ENCODE results near the gene TNIK. TPM values are rescaled to one million over a fixed set of nuclear protein-coding genes. Genes with fewer than 3 reads are reported as not detected.
A peak's percentile ranks its signal among the peaks of the same experiment; 100 is the strongest.

TNIK gene
- total RNA-seq, 2 experiments from 2014 or later: 36.6 to 39.3 TPM

DNA sequence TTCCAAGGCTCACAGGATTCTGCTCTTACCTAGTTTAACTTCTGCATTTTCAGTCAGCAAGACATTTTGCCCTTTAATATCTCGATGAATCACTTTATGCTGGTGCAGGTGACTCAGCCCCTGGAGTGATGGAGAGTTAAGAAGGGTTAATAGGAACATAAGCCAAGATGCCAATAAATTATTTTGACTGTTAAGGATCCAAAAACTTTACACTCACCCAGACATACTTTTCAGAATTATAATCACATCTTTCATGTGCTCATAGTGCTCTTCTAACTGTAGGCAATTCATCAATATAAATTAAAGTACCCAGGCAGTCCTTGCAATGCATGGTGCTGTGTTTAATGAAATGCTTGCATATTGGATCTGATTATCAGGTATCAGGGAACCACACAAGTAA, 269.5 kb downstream of the TNIK start:
- CTCF ChIA-PET: no interaction called here
- Mint-ChIP-seq H3K4me3 (no peak overlapping the region), H3K27me3 (no peaks in the 10 kb centered on the region), H3K36me3 (peaks cover 36% of the 10 kb centered on the region), H3K27ac (no peak overlapping the region), H3K9me3 (ENCODE audit: low read depth) (no peaks in the 10 kb centered on the region), H3K4me1 (peaks cover 37% of the 10 kb centered on the region)
- no peak for DNase-seq
- no peak for ATAC-seq

DNA sequence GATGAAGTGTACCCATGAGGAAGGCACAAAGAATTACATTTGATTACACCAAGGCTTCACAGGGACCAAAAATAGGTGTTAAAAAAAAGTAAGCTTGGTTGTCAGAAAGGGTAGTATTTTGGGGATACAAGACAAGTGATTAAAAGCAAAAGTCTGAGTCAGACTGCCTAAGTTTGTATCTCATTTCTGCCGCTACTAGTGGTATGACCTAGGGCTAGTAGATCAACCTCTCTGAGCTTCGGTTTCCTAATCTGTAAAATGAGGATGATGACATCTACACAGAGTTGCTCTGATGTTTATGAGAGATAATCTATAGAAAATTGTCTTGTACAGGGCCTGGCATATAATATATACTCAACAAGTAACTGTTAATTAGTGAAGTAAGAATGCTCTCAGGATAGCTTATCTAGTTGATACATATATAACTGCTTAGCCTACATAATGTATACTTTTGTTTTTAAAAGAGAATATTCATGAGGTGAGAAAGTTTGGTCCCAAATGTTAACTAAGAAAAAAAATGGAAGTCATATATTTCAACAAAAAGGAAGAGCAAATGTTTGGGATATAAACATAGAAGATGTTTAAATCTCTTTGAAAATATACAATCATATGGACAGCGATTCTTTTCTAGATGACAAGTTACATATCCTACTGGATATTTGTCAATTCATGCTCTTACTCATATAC, 270.7 kb downstream of the TNIK start:
- no peaks in the 10 kb centered on the region for H3K9me3 Mint-ChIP-seq (ENCODE audit: low read depth)
- CTCF ChIA-PET: interaction anchor here (2.0 kb wide), 1 partner anchor 272 kb away, joined by 11 read pairs; no protein-coding TSS in a partner anchor
- H3K27ac Mint-ChIP-seq: peak overlapping the region; percentile 77
- H3K36me3 Mint-ChIP-seq: peaks cover 32% of the 10 kb centered on the region
- ATAC-seq: peak; percentile 85
- H3K4me3 Mint-ChIP-seq: no peak overlapping the region
- no peaks in the 10 kb centered on the region for H3K27me3 Mint-ChIP-seq
- no peak for DNase-seq
- H3K4me1 Mint-ChIP-seq: peaks cover 46% of the 10 kb centered on the region

DNA sequence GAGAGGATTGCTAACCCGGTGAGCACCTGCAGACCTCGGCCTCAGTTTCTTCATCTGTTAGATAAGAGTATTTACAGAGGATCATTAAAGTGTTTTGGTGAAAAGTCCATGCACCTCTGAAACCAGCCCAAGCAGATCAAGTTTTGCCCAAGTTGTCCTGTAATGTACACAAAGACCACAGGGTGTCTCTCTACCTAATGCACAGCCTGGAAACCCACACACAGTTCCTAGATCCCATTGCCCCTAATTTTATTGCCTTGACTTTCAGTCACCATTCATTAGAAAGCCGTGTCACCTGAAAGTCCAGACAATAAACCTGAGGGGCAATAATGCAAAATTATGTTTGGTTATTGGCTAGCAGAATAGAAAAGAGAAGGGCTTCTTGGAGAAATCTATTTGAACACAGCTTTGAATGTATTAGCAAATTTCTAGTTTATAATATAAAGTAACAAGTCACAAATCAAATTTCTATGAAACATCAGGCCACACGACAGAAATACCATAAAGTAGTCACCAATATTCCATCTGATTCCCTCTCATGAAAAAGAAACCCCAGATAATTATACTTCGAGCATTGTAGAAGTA, 272.4 kb downstream of the TNIK start:
- H3K9me3 Mint-ChIP-seq (ENCODE audit: low read depth): no peaks in the 10 kb centered on the region
- DNase-seq (no peak), ATAC-seq (peak; percentile 40)
- peaks cover 54% of the 10 kb centered on the region for H3K4me1 Mint-ChIP-seq
- CTCF ChIA-PET: interaction anchor here (1.1 to 2.0 kb wide), 5 partner anchors 9 to 378 kb away, joined by 3 to 11 read pairs (median 3); no protein-coding TSS in a partner anchor
- H3K27me3 Mint-ChIP-seq: no peaks in the 10 kb centered on the region
- H3K36me3 Mint-ChIP-seq: peaks cover 28% of the 10 kb centered on the region
- H3K4me3 Mint-ChIP-seq: no peak overlapping the region
- H3K27ac Mint-ChIP-seq: no peak overlapping the region

DNA sequence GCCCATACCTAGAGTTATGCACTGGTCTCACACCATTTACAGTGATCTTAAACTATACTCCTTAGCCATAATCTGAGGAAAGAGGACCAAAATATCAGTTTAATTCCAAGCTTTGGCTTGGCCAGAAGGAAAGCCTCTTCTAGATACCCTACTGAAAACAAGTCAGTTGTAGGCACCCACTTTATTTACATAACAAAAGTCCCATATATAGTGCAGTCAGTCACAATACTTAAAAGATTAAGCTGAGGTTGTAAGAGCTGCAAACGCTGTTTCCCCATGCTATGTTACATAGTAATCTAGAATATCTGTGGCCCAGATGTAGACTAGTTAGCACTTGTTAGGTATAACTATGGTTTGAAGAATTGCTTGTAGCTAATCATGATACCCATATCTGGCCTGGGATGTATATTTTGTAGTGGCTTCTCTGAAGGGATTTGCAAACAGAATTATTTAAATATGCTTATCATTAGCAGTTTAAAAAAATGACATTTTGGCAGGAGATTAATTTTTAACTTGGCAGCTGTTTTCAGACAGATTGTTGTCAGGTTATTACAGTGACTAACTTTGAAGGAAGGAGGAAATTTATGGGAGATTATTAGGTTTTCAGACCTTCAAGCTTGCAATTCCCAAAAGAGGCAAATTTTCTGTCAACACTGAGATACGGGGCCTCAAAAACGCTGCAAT, 273.2 kb downstream of the TNIK start:
- H3K9me3 Mint-ChIP-seq (ENCODE audit: low read depth): no peaks in the 10 kb centered on the region
- peaks cover 47% of the 10 kb centered on the region for H3K4me1 Mint-ChIP-seq
- H3K27me3 Mint-ChIP-seq: no peaks in the 10 kb centered on the region
- ATAC-seq (no peak), DNase-seq (no peak)
- CTCF ChIA-PET: interaction anchor here (0.7 to 1.7 kb wide), 6 partner anchors 8 to 379 kb away, joined by 3 to 7 read pairs (median 3); no protein-coding TSS in a partner anchor
- no peak overlapping the region for H3K4me3 Mint-ChIP-seq
- peaks cover 26% of the 10 kb centered on the region for H3K36me3 Mint-ChIP-seq
- no peak overlapping the region for H3K27ac Mint-ChIP-seq

DNA sequence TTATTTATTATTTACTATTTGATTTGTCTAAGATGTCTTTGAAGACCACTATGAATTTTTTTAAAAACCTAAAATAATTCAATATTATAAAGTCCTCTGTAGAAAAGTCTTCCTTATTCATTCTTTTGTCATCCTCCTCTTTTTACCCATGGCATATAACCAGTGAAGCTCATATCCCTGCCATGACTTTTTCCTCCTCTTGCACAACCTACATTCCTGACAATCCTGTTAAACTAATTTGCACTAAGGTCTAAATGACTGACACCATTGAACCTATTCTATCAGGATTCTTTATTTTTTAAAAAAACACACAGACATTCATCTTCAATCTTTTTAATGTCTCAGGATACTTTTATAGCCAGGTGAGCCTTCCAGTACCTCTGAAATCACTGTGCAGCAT, 273.8 kb downstream of the TNIK start:
- Mint-ChIP-seq H3K4me3 (no peak overlapping the region), H3K9me3 (ENCODE audit: low read depth) (no peaks in the 10 kb centered on the region), H3K36me3 (peaks cover 27% of the 10 kb centered on the region), H3K4me1 (peaks cover 44% of the 10 kb centered on the region), H3K27ac (no peak overlapping the region), H3K27me3 (no peaks in the 10 kb centered on the region)
- CTCF ChIA-PET: interaction anchor here (0.7 to 1.5 kb wide), 5 partner anchors 8 to 368 kb away, joined by 3 read pairs; no protein-coding TSS in a partner anchor
- ATAC-seq (no peak), DNase-seq (no peak)

DNA sequence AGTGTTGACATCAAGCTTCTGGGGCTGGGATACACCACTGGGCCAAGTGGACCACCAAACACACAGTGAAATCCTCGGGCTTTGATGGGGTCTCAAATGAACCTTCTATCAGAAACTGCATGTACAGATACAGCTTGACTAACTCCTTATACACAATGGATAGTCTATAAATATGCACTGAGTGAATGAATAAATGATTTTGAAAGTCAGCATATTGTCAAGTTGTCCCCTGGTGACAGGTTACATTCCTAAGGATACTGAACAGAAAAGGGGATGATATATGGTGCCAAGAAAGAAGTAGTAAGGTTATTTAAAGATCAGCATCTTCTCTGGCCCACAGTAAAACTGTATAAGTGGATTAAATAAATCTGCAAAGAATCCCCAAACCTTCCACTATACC, 274.2 kb downstream of the TNIK start:
- H3K4me1 Mint-ChIP-seq: peaks cover 44% of the 10 kb centered on the region
- no peak for ATAC-seq
- CTCF ChIA-PET: interaction anchor here (1.5 kb wide), 1 partner anchor 10 kb away, joined by 3 read pairs; no protein-coding TSS in a partner anchor
- no peak overlapping the region for H3K27ac Mint-ChIP-seq
- no peaks in the 10 kb centered on the region for H3K9me3 Mint-ChIP-seq (ENCODE audit: low read depth)
- no peak for DNase-seq
- H3K36me3 Mint-ChIP-seq: peaks cover 29% of the 10 kb centered on the region
- H3K4me3 Mint-ChIP-seq: no peak overlapping the region
- H3K27me3 Mint-ChIP-seq: no peaks in the 10 kb centered on the region

DNA sequence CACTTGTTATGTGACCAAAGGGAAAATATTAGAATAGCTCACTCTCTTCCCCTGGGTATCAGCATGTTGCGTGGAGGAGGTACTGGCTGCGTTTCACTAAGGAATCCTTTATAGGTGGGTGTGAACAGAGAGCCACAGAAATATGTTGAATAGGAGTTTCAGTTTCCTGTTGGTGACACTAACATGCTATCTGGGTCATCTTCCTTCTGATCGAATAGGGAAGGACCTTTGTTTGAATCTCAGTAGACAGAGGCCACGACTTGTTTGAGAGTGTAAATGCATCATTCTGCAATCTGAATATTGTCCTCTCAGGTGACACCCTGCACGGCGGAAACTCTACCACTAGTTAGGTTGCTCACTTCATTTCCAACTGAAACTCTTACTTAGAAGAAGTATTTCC, 275.8 kb downstream of the TNIK start:
- Mint-ChIP-seq H3K36me3 (peaks cover 26% of the 10 kb centered on the region), H3K27me3 (no peaks in the 10 kb centered on the region), H3K27ac (peak overlapping the region; percentile 70), H3K4me1 (peaks cover 34% of the 10 kb centered on the region), H3K4me3 (no peak overlapping the region), H3K9me3 (ENCODE audit: low read depth) (no peaks in the 10 kb centered on the region)
- peak; percentile 62 for ATAC-seq
- CTCF ChIA-PET: no interaction called here
- DNase-seq: peak; percentile 46

DNA sequence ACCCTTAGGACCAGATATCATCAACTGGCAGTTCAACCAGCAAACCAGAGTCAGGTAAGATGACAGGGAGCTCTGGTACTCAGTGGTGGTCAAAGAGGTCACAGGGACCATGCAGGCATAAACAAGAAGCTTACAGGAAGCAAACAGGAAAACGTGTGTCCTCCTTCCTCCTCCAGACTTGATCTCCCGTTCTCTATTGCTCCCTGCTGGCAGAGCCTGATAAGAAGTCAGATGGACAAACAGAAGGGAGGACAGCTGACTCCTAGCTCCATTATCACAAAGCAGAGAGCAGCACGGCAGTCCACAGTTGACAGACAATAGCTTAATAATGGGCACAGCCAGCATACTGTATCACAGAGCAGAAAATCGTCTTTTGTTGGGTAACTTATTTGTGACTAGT, 277.2 kb downstream of the TNIK start:
- no peaks in the 10 kb centered on the region for H3K9me3 Mint-ChIP-seq (ENCODE audit: low read depth)
- peaks cover 23% of the 10 kb centered on the region for H3K36me3 Mint-ChIP-seq
- CTCF ChIA-PET: no interaction called here
- DNase-seq: no peak
- ATAC-seq: no peak
- H3K4me1 Mint-ChIP-seq: peaks cover 32% of the 10 kb centered on the region
- no peaks in the 10 kb centered on the region for H3K27me3 Mint-ChIP-seq
- H3K27ac Mint-ChIP-seq: no peak overlapping the region
- H3K4me3 Mint-ChIP-seq: no peak overlapping the region

DNA sequence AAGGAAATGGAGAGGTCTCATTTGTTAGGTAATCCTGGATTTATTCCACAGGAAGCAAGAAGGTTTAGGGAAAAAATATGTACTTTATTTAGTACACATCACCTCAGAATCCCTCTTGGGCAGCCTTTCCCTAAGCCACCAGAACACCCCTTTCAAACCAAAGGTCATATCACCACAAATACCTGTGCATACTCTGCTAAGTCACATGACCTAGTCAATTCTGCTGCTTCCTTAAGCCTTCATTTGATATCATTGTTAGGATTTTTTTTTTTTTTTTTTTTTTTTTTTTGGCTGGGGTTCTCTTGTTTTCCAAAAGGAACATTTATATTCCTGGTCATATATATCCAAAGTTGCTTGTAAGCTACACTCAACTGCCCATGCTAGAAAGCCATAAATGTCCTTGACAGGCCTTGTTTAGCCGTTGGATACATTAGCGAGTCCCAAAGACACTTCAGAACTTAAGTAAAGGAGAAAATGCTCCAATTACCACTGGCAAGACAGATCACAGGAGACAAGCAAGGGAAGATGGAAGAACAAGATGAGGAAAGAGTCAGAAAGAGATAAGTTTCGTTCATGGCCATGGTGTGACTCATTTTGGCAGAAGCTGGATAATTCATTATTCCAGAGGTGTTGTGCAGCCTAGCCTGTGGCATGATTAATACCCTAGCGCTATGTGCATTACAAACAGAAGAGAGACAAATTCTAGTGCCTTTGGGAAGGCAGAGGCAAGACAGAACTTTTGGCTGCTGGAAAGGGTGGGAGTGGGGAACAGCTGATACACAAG, 278.1 kb downstream of the TNIK start:
- DNase-seq (no peak), ATAC-seq (no peak)
- Mint-ChIP-seq H3K4me1 (peaks cover 32% of the 10 kb centered on the region), H3K4me3 (no peak overlapping the region), H3K27ac (no peak overlapping the region), H3K9me3 (ENCODE audit: low read depth) (no peaks in the 10 kb centered on the region), H3K27me3 (no peaks in the 10 kb centered on the region), H3K36me3 (peaks cover 27% of the 10 kb centered on the region)
- CTCF ChIA-PET: interaction anchor here (1.3 to 1.5 kb wide), 2 partner anchors 10 to 11 kb away, joined by 3 read pairs; no protein-coding TSS in a partner anchor

DNA sequence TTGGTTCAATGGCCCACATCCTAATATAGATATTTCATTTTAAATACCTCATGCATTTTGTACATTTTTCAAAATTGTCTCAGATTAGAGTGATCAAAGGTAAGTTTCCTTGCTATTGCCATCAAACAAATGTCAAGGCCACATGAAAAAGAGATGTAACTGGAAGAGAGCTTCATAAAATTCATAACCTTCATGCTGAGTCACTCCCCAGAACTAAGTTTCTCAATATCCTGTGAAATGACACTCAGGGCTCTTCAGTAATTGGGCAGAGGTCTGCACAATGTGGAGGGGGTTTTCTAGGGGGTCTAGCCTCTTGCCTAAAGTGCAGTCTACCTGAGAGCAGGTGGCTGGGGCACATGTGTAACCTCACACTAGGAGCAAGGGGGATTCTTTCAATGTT, 281.5 kb downstream of the TNIK start:
- DNase-seq (no peak), ATAC-seq (no peak)
- Mint-ChIP-seq H3K9me3 (ENCODE audit: low read depth) (no peaks in the 10 kb centered on the region), H3K36me3 (peaks cover 39% of the 10 kb centered on the region), H3K27ac (no peak overlapping the region), H3K4me3 (no peak overlapping the region), H3K27me3 (no peaks in the 10 kb centered on the region), H3K4me1 (peaks cover 16% of the 10 kb centered on the region)
- CTCF ChIA-PET: interaction anchor here (0.6 to 1.2 kb wide), 2 partner anchors 8 to 388 kb away, joined by 3 read pairs; no protein-coding TSS in a partner anchor

DNA sequence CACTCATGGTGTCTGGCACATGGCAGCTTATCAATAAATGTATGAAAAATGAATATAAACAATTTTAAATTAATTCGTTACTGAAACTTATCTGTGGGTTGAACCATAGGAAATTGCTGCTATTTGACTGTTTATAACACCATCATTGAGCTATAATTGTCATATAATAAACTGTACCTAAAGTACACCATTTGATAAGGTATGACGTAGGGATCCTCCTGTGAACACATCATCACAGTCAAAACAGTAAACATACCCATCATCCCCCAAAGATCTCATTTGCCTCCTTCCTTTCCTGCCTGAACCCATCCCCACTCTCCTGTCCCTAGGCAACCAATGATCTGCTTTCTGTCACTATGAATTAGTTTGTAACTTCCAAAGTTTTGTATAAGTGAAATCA, 282.7 kb downstream of the TNIK start:
- ATAC-seq (no peak), DNase-seq (no peak)
- Mint-ChIP-seq H3K27me3 (no peaks in the 10 kb centered on the region), H3K4me1 (peaks cover 12% of the 10 kb centered on the region), H3K36me3 (peaks cover 34% of the 10 kb centered on the region), H3K4me3 (no peak overlapping the region), H3K27ac (no peak overlapping the region), H3K9me3 (ENCODE audit: low read depth) (no peaks in the 10 kb centered on the region)
- CTCF ChIA-PET: no interaction called here

DNA sequence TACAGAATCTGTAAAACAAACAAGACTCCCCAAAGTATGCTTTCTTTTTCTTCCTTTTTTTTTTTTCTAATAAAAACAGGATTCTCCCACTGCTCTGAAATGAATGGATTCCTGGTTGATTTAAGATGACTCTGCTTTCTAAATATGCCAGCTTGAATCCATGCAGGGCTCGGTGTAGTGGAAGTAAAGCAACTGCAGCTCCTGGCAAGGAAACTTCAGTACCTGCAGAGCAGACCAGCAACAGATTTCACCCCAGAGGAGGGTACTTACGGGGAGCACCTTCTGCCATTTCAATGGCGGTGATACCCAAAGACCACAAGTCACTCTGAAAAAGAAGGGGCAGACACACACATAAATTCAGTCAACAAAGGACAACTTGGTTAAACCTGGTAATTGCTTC, 283.1 kb downstream of the TNIK start:
- H3K27me3 Mint-ChIP-seq: no peaks in the 10 kb centered on the region
- H3K27ac Mint-ChIP-seq: no peak overlapping the region
- peaks cover 12% of the 10 kb centered on the region for H3K4me1 Mint-ChIP-seq
- CTCF ChIA-PET: no interaction called here
- no peak for ATAC-seq
- H3K4me3 Mint-ChIP-seq: no peak overlapping the region
- no peak for DNase-seq
- no peaks in the 10 kb centered on the region for H3K9me3 Mint-ChIP-seq (ENCODE audit: low read depth)
- H3K36me3 Mint-ChIP-seq: peaks cover 34% of the 10 kb centered on the region
